Measurements from ENCODE around the gene PITPNM3.

PITPNM3 gene

GRCh38 chr17:6430769-6431168 is 125.6 kb downstream of the PITPNM3 start:
- no peak for DNase-seq (ENCODE audit: low read depth in 1 of 2, low spot score in 1 of 2)
- in situ Hi-C loops (cut with HindIII; ENCODE audit: low pct_unique_long_range_greater_than_20kb, low sequenced_read_pairs), result no loop called here

DNA sequence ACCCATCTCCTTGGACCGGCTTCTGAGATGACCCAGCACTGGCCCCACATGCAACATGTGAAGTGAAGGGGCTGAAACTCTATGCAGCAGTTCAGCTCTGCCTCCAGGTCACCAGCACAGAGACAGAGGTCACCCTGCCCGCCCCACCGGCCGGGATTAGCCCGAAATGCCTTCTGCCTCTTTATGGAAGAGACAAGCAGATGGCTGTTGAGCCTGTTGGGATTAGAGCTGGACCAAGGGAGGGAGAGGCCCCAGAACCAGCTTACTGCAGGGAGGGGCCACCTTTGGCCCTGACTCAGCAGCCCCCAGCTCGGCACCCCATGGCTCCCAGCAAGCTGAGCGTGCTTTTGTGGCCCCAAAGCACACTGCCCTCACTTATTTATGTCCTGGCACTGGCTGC is 127.1 kb downstream of the PITPNM3 start:
- DNase-seq (ENCODE audit: low read depth in 1 of 2, low spot score in 1 of 2), result no peak
- no peak for TF ChIP-seq JUND (IDR thresholded peaks at IDR 0.05; ENCODE audit: low read depth)
- in situ Hi-C loops (cut with HindIII; ENCODE audit: low pct_unique_long_range_greater_than_20kb, low sequenced_read_pairs), result no loop called here

More at GRCh38 chr17:6430769-6431168, 125.6 kb downstream of the PITPNM3 start:
- no peak for TF ChIP-seq JUND (IDR thresholded peaks at IDR 0.05; ENCODE audit: low read depth)

DNA sequence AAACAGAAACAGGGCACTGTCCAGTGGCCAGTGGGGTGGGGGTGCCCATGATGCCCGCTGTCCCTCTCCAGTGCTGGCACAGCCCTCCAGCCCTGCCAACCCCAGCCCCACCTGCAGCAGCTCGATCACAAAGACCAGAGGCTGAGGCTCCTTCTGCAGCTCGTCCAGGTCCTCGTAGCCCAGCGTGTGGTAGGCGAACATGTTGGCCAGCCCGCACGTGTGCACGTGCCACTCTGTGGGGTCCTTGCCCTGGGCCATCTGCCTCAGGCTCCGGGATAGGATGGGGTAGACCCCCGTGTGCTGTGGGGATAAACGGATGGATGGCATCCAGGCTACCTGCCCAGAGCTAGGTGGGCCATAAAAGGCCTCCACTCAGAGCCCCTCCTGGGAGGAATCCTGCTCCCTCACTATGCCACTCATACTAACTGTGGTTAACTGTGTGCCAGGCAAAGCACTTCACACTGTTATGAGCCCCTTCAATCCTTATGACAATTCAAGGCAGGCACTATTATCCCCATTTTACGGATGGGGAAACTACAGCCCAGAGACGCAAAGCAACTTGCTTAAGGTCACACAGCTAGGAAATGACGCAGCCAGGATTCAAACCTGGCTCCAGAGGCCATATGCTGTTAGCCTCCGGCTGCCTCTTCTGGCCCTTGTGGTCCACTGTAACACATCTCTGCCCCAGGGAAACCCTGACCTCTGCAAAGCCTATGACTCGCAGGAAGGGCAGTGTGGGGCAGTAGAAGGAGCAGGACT is 128.0 kb downstream of the PITPNM3 start:
- in situ Hi-C loops (cut with HindIII; ENCODE audit: low pct_unique_long_range_greater_than_20kb, low sequenced_read_pairs), result no loop called here
- no peak for DNase-seq (ENCODE audit: low read depth in 1 of 2, low spot score in 1 of 2)
- no peak for TF ChIP-seq JUND (IDR thresholded peaks at IDR 0.05; ENCODE audit: low read depth)

- TF ChIP-seq JUND (IDR thresholded peaks at IDR 0.05; ENCODE audit: low read depth), result no peak
- peak in 1 of 2 experiments; percentile 20 for DNase-seq (ENCODE audit: low read depth in 1 of 2, low spot score in 1 of 2)
- in situ Hi-C loops (cut with HindIII; ENCODE audit: low pct_unique_long_range_greater_than_20kb, low sequenced_read_pairs), result no loop called here
Measured at GRCh38 chr17:6427279-6427781, 129.0 kb downstream of the PITPNM3 start.

DNA sequence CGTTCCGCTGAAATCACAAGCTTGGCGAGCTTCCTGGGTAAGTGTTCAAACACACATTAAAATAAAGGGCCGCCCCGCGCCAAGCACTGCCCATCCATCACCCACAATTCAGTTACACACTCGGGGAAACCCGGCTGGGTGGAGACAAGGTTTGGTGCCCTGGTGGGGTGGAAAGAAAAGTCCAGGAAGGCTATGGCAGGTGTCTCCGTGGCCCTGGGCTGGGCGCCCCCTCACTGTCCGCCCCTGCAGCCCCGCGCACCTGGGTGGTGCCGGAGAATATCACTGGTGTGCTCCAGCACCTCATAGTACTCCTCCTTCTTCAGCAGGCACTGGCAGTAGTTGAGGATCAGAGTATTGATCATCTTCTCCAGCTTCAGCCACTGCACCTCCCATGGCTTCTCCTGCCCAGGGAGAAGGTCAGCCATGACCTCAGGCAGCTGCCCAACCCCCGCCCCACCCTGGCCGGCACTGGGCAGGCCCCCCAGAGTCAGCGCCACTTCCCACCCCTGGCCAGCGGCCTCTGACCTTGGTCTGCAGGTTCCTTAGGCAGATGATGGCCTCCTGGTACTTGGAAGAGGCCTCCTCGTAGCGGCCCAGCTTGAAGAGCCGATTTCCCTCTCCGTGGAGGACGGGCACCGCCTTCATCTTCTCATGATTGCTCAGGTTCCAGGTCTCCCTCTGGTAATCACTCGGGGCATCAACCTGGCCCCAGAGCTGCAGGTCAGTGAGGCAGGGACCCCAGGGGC is 129.8 kb downstream of the PITPNM3 start:
- in situ Hi-C loops (cut with HindIII; ENCODE audit: low pct_unique_long_range_greater_than_20kb, low sequenced_read_pairs), result no loop called here
- DNase-seq (ENCODE audit: low read depth in 1 of 2, low spot score in 1 of 2), result no peak
- TF ChIP-seq JUND (IDR thresholded peaks at IDR 0.05; ENCODE audit: low read depth), result no peak

GRCh38 chr17:6425407-6425806 is 130.9 kb downstream of the PITPNM3 start:
- no peak for DNase-seq (ENCODE audit: low read depth in 1 of 2, low spot score in 1 of 2)
- no peak for TF ChIP-seq JUND (IDR thresholded peaks at IDR 0.05; ENCODE audit: low read depth)
- in situ Hi-C loops (cut with HindIII; ENCODE audit: low pct_unique_long_range_greater_than_20kb, low sequenced_read_pairs), result no loop called here

GRCh38 chr17:6423931-6424330 is 132.4 kb downstream of the PITPNM3 start:
- TF ChIP-seq JUND (IDR thresholded peaks at IDR 0.05; ENCODE audit: low read depth), result no peak
- DNase-seq (ENCODE audit: low read depth in 1 of 2, low spot score in 1 of 2), result no peak
- in situ Hi-C loops (cut with HindIII; ENCODE audit: low pct_unique_long_range_greater_than_20kb, low sequenced_read_pairs), result no loop called here

- in situ Hi-C loops (cut with HindIII; ENCODE audit: low pct_unique_long_range_greater_than_20kb, low sequenced_read_pairs), result no loop called here
- no peak for DNase-seq (ENCODE audit: low read depth in 1 of 2, low spot score in 1 of 2)
- no peak for TF ChIP-seq JUND (IDR thresholded peaks at IDR 0.05; ENCODE audit: low read depth)
Measured at GRCh38 chr17:6422654-6423241, 133.6 kb downstream of the PITPNM3 start.

- peak; percentile 60 to 74 for DNase-seq (ENCODE audit: low read depth in 1 of 2, low spot score in 1 of 2)
- TF ChIP-seq JUND (IDR thresholded peaks at IDR 0.05; ENCODE audit: low read depth), result no peak
- in situ Hi-C loops (cut with HindIII; ENCODE audit: low pct_unique_long_range_greater_than_20kb, low sequenced_read_pairs), result no loop called here
Measured at GRCh38 chr17:6421700-6422604, 134.4 kb downstream of the PITPNM3 start.

- in situ Hi-C loops (cut with HindIII; ENCODE audit: low pct_unique_long_range_greater_than_20kb, low sequenced_read_pairs), result no loop called here
Measured at GRCh38 chr17:6420173-6420641, 136.1 kb downstream of the PITPNM3 start.

DNA sequence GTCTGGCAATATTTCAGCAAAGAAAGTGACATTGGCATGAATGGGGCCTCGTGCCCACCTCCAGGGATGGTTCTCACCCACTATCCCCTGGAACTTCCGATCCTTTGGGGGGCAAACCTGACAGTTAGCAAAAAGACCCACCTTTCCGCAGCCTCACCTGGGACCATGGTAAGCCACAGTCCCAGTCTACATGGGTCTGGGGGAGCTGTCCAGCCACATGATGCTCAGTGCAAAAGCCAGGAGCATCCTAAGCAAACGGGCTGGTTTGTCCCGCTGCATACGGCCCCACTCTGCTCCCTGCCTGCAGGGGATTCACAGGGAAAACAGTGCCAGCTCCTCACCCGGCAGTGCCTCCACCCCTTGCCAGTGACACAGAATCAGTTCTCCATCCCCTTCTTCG is 140.7 kb downstream of the PITPNM3 start:
- in situ Hi-C loops (cut with HindIII; ENCODE audit: low pct_unique_long_range_greater_than_20kb, low sequenced_read_pairs), result no loop called here

More at GRCh38 chr17:6420173-6420641, 136.1 kb downstream of the PITPNM3 start:
- DNase-seq (ENCODE audit: low read depth in 1 of 2, low spot score in 1 of 2), result peak in 1 of 2 experiments; percentile 15
- TF ChIP-seq JUND (IDR thresholded peaks at IDR 0.05; ENCODE audit: low read depth), result no peak

GRCh38 chr17:6413065-6413464 is 143.3 kb downstream of the PITPNM3 start:
- peak; percentile 17 to 51 for DNase-seq (ENCODE audit: low read depth in 1 of 2, low spot score in 1 of 2)
- TF ChIP-seq JUND (IDR thresholded peaks at IDR 0.05; ENCODE audit: low read depth), result no peak
- in situ Hi-C loops (cut with HindIII; ENCODE audit: low pct_unique_long_range_greater_than_20kb, low sequenced_read_pairs), result no loop called here

More for the DNA sequence above, 140.7 kb downstream of the PITPNM3 start:
- DNase-seq (ENCODE audit: low read depth in 1 of 2, low spot score in 1 of 2), result no peak
- no peak for TF ChIP-seq JUND (IDR thresholded peaks at IDR 0.05; ENCODE audit: low read depth)

All from T47D (cell line).